ENCODE data around the gene ARHGEF16.

ARHGEF16 gene

DNA sequence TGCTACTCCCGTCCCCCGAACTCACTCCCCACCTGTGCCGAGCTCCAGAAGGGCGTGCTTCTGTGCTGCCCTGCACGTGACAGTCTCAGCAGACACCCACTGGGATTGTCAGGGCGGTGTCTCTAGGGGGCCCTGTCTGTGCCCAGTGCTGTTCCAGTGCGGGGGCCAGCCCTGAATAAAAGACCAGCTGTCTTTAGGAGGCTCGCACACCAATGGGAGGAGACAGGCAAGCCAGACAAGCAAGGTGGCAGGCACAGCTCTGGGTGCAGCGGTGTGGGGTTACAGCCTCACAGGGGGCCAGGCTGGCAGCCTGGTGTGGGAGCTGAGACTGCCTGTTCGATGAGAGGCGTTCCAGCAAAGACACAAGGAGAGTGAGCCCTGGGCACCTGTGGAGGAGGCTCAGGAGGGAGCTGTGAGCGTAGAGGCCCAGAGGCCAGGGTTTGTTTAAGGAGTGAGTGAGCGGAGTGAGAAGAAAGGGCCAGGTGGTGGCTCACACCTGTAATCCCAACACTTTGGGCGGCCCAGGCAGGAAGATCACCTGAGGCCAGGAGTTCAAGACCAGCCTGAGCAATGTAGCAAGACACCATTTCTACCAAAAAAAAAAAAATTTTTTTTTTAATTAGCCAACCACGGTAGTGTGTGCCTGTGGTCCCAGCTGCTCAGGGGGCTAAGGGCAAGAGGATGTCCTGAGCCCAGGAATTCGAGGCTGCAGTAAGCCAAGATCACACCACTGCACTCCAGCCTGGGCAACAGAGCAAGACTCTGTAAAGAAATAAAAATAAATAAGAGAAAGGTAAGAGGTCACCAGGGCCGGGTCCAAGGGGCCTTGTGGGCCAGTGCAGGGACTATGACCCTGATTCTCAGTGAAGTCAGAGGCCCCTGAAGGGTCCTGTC is 48.2 kb upstream of the ARHGEF16 start:
- Histone ChIP-seq H4K20me1 (ENCODE audit: insufficient read depth, low read length) (no peaks in the 10 kb centered on the region), H3K27ac (ENCODE audit: low read length) (no peak overlapping the region), H3F3A (ENCODE audit: insufficient read depth, low read length) (no peaks in the 10 kb centered on the region), H3K4me2 (ENCODE audit: low read depth, low read length) (no peak overlapping the region), H3K4me1 (ENCODE audit: low read length) (no peaks in the 10 kb centered on the region), H3K9ac (ENCODE audit: low read length) (no peak overlapping the region), H3K79me2 (ENCODE audit: low read length) (no peaks in the 10 kb centered on the region), H2AFZ (ENCODE audit: low read length) (no peak overlapping the region), H3K9me2 (replicated peaks; ENCODE audit: insufficient read depth, low read length) (no peaks in the 10 kb centered on the region), H3K9me3 (replicated peaks; ENCODE audit: insufficient read depth, low read length) (no peaks in the 10 kb centered on the region), H3K27me3 (replicated peaks; ENCODE audit: insufficient read depth, low read length) (peaks cover 82% of the 10 kb centered on the region), H3K36me3 (replicated peaks; ENCODE audit: insufficient read depth, low read length) (no peaks in the 10 kb centered on the region), H3K4me3 (ENCODE audit: low read length) (no peak overlapping the region)
- TF ChIP-seq EZH2phosphoT487 (IDR thresholded peaks at IDR 0.05; ENCODE audit: low read length) (no peak), EZH2 (optimal IDR thresholded peaks at IDR 0.05; ENCODE audit: low read depth, low read length) (no peak)
- TF ChIP-seq, protein P1, sequence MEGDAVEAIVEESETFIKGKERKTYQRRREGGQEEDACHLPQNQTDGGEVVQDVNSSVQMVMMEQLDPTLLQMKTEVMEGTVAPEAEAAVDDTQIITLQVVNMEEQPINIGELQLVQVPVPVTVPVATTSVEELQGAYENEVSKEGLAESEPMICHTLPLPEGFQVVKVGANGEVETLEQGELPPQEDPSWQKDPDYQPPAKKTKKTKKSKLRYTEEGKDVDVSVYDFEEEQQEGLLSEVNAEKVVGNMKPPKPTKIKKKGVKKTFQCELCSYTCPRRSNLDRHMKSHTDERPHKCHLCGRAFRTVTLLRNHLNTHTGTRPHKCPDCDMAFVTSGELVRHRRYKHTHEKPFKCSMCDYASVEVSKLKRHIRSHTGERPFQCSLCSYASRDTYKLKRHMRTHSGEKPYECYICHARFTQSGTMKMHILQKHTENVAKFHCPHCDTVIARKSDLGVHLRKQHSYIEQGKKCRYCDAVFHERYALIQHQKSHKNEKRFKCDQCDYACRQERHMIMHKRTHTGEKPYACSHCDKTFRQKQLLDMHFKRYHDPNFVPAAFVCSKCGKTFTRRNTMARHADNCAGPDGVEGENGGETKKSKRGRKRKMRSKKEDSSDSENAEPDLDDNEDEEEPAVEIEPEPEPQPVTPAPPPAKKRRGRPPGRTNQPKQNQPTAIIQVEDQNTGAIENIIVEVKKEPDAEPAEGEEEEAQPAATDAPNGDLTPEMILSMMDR (IDR thresholded peaks at IDR 0.05; ENCODE audit: low read length), result no peak
- DNase-seq, result no peak

DNA sequence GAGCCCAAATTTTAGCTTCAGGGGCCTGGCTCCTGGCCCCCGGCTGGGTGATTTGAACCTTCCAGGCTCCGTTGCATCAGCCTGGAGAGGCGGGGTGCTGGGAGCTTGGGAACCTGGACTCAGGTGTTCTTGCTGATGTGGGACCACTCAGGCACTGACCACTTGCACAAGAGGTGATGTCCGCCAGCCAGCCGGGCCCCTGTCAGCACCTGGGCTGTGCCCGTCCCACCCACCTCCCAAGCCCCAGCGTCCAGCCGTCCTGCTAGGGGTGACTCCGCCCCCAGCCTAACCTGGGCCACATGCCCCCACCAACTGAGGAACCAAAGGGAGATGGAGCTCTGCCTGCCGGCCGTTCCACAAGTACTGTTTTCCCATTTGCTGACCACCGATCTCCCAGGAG is 47.4 kb upstream of the ARHGEF16 start:
- Histone ChIP-seq H3K4me1 (ENCODE audit: low read length) (no peaks in the 10 kb centered on the region), H3K4me2 (ENCODE audit: low read depth, low read length) (no peak overlapping the region), H3K9me3 (replicated peaks; ENCODE audit: insufficient read depth, low read length) (no peaks in the 10 kb centered on the region), H3K9me2 (replicated peaks; ENCODE audit: insufficient read depth, low read length) (no peaks in the 10 kb centered on the region), H3K4me3 (ENCODE audit: low read length) (no peak overlapping the region), H3K9ac (ENCODE audit: low read length) (no peak overlapping the region), H3K27ac (ENCODE audit: low read length) (no peak overlapping the region), H3K79me2 (ENCODE audit: low read length) (no peaks in the 10 kb centered on the region), H4K20me1 (ENCODE audit: insufficient read depth, low read length) (no peaks in the 10 kb centered on the region), H3F3A (ENCODE audit: insufficient read depth, low read length) (no peaks in the 10 kb centered on the region), H3K27me3 (replicated peaks; ENCODE audit: insufficient read depth, low read length) (peaks cover 82% of the 10 kb centered on the region), H2AFZ (ENCODE audit: low read length) (no peak overlapping the region), H3K36me3 (replicated peaks; ENCODE audit: insufficient read depth, low read length) (no peaks in the 10 kb centered on the region)
- DNase-seq, result no peak
- TF ChIP-seq EZH2 (optimal IDR thresholded peaks at IDR 0.05; ENCODE audit: low read depth, low read length) (no peak), EZH2phosphoT487 (IDR thresholded peaks at IDR 0.05; ENCODE audit: low read length) (no peak)
- TF ChIP-seq, protein P1 (IDR thresholded peaks at IDR 0.05; ENCODE audit: low read length), result no peak

DNA sequence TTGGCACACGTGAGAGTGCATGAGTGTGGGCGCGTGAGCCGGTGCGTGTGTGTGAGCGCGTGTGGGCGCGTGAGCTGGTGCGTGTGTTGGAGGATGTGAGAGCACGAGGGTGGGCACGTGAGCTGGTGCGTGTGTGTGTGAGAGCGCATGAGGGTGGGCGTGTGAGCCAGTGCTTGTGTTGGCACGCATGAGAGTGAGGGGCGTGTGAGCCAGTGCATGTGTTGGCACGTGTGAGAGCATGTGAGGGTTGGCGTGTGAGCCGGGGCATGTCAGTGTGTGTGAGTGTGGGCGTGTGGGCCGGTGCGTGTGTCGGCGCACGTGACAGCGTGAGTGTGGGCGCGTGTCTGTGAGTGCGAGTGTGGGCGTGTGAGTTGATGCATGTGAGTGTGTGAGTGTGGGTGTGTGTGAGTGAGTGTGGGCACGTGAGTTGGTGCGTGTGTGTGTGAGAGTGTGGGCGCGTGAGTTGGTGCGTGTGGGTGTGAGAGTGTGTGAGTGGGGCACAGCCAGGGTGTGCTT is 45.7 kb upstream of the ARHGEF16 start:
- no peaks in the 10 kb centered on the region for H3K4me1 ChIP-seq (ENCODE audit: low read length)
- H3K4me3 ChIP-seq (ENCODE audit: low read length), result no peak overlapping the region
- H3K9me3 ChIP-seq (replicated peaks; ENCODE audit: insufficient read depth, low read length), result no peaks in the 10 kb centered on the region
- H2AFZ ChIP-seq (ENCODE audit: low read length), result no peak overlapping the region
- no peaks in the 10 kb centered on the region for H3K9me2 ChIP-seq (replicated peaks; ENCODE audit: insufficient read depth, low read length)
- no peaks in the 10 kb centered on the region for H4K20me1 ChIP-seq (ENCODE audit: insufficient read depth, low read length)
- no peaks in the 10 kb centered on the region for H3F3A ChIP-seq (ENCODE audit: insufficient read depth, low read length)
- no peaks in the 10 kb centered on the region for H3K79me2 ChIP-seq (ENCODE audit: low read length)
- H3K4me2 ChIP-seq (ENCODE audit: low read depth, low read length), result no peak overlapping the region
- no peak overlapping the region for H3K27ac ChIP-seq (ENCODE audit: low read length)
- no peak overlapping the region for H3K9ac ChIP-seq (ENCODE audit: low read length)
- peaks cover 77% of the 10 kb centered on the region for H3K27me3 ChIP-seq (replicated peaks; ENCODE audit: insufficient read depth, low read length)
- TF ChIP-seq EZH2 (optimal IDR thresholded peaks at IDR 0.05; ENCODE audit: low read depth, low read length) (no peak), EZH2phosphoT487 (IDR thresholded peaks at IDR 0.05; ENCODE audit: low read length) (no peak)
- TF ChIP-seq, protein P1 (IDR thresholded peaks at IDR 0.05; ENCODE audit: low read length), result no peak
- H3K36me3 ChIP-seq (replicated peaks; ENCODE audit: insufficient read depth, low read length), result no peaks in the 10 kb centered on the region
- no peak for DNase-seq
